ENCODE results near the gene SEMA3F. TPM values are rescaled to one million over a fixed set of nuclear protein-coding genes. Genes with fewer than 3 reads are reported as not detected.
A peak's percentile ranks its signal among the peaks of the same experiment; 100 is the strongest.

SEMA3F gene
- total RNA-seq, 6 donors from 2014 or later: 4.2 to 76.0 (median 27.5) TPM

DNA sequence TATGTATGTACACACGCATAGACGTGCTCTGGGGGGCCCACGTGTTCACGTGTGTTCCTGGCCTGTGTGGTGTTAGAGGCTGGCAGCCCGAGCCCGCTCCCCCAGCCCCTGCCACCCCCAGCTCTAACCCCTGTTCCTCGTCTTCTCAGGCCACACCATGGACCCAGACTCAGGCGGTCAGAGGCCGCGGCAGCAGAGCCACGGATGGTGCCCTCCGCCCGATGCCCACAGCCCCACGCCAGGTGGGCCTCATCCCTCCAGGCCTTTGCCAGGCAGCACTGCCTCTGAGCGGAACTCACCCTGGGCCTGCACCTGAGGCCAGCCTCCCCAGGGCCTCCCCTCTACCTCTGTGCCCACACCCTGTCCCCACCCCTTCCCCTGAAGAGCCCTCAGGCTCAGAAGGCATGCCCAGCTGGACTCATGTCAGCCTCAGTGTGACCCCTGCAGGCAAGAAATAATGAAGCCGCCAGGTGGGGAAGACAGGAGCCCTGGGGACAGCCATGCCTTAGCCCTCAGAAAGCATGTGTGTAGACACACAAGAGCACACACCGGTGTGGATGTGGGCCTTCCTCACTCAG lies 19.9 kb downstream of the SEMA3F start:
- H3K27ac ChIP-seq: peak overlapping the region in 1 of 4 donors; percentile 14
- WGBS, 2 donors: 86 to 89% methylated on average over 8 to 17 of the region's 17 CpGs
- TF ChIP-seq POLR2AphosphoS5 (IDR thresholded peaks at IDR 0.05): no peak
- peak in 2 of 6 experiments; percentile 7 to 20 for TF ChIP-seq CTCF (IDR thresholded peaks at IDR 0.05)
- ATAC-seq (ENCODE audit: low FRiP score in 2 of 2) (peak in 1 of 2 donors; percentile 56), DNase-seq (no peak)
- H3K4me1 ChIP-seq: peaks cover 21 to 47% (median 34%) of the 10 kb centered on the region in 4 donors
- H3K4me3 ChIP-seq: no peak overlapping the region
- H3K9me3 ChIP-seq: no peaks in the 10 kb centered on the region
- peaks cover 0 to 37% (median 17%) of the 10 kb centered on the region in 4 donors for H3K36me3 ChIP-seq
- H3K27me3 ChIP-seq: no peaks in the 10 kb centered on the region

GRCh38 chr3:50177346-50177745 lies 22.2 kb downstream of the SEMA3F start:
- no peak for ATAC-seq (ENCODE audit: low FRiP score in 2 of 2)
- DNase-seq: no peak
- no peak for TF ChIP-seq CTCF (IDR thresholded peaks at IDR 0.05)
- peak in 1 of 2 donors; percentile 24 for TF ChIP-seq POLR2AphosphoS5 (IDR thresholded peaks at IDR 0.05)
- no peaks in the 10 kb centered on the region for H3K27me3 ChIP-seq
- 55% methylated on average over 2 of the region's 2 CpGs; no CpG with 5 or more reads in 1 of the 2 donors for WGBS, 2 donors
- H3K9me3 ChIP-seq: no peaks in the 10 kb centered on the region
- no peak overlapping the region for H3K4me3 ChIP-seq
- peaks cover 0 to 26% (median 16%) of the 10 kb centered on the region in 4 donors for H3K4me1 ChIP-seq
- H3K27ac ChIP-seq: no peak overlapping the region
- peaks cover 0 to 50% (median 18%) of the 10 kb centered on the region in 4 donors for H3K36me3 ChIP-seq

GRCh38 chr3:50179710-50180109 lies 24.6 kb downstream of the SEMA3F start:
- peaks cover 0 to 7% (median 5%) of the 10 kb centered on the region in 4 donors for H3K4me1 ChIP-seq
- no peak overlapping the region for H3K4me3 ChIP-seq
- no peak for TF ChIP-seq POLR2A (IDR thresholded peaks at IDR 0.05)
- no peak for TF ChIP-seq POLR2AphosphoS5 (IDR thresholded peaks at IDR 0.05)
- TF ChIP-seq EP300 (IDR thresholded peaks at IDR 0.05): no peak
- TF ChIP-seq CTCF (IDR thresholded peaks at IDR 0.05): no peak
- H3K9me3 ChIP-seq: no peaks in the 10 kb centered on the region
- DNase-seq (no peak), ATAC-seq (ENCODE audit: low FRiP score in 2 of 2) (no peak)
- H3K27ac ChIP-seq: peak overlapping the region in 1 of 4 donors; percentile 17
- H3K36me3 ChIP-seq: peaks cover 0 to 62% (median 29%) of the 10 kb centered on the region in 4 donors
- 25 to 27% methylated on average over 2 of the region's 2 CpGs for WGBS, 2 donors
- no peaks in the 10 kb centered on the region for H3K27me3 ChIP-seq

DNA sequence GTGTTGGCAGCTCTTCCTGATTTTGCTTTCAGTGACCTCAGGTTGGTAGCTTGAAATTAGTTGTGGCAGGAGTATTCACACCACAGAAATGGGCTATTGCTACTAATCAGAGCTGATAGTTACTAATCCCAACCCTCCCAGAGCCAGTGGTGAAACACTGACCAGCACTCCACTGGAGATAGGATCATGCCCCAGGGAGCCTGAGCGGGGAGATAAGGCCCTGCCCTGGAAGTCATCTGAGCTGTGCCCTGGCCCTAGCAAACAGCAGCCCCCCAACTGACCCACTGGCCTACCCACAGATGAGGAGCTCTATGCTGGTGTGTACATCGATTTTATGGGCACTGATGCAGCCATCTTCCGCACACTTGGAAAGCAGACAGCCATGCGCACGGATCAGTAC lies 26.9 kb downstream of the SEMA3F start:
- ATAC-seq (ENCODE audit: low FRiP score in 2 of 2): no peak
- DNase-seq: no peak
- peaks cover 0 to 5% (median 2%) of the 10 kb centered on the region in 4 donors for H3K4me1 ChIP-seq
- H3K9me3 ChIP-seq: no peaks in the 10 kb centered on the region
- peaks cover 0 to 62% (median 29%) of the 10 kb centered on the region in 4 donors for H3K36me3 ChIP-seq
- H3K4me3 ChIP-seq: no peak overlapping the region
- TF ChIP-seq POLR2A (IDR thresholded peaks at IDR 0.05) (no peak), POLR2AphosphoS5 (IDR thresholded peaks at IDR 0.05) (no peak), CTCF (IDR thresholded peaks at IDR 0.05) (no peak), EP300 (IDR thresholded peaks at IDR 0.05) (no peak)
- H3K27ac ChIP-seq: no peak overlapping the region
- WGBS, 2 donors: 100% methylated on average over 3 to 5 of the region's 5 CpGs
- H3K27me3 ChIP-seq: no peaks in the 10 kb centered on the region

- ATAC-seq (ENCODE audit: low FRiP score in 2 of 2): no peak
- no peak for TF ChIP-seq EP300 (IDR thresholded peaks at IDR 0.05)
- no peak for TF ChIP-seq POLR2AphosphoS5 (IDR thresholded peaks at IDR 0.05)
- no peak for TF ChIP-seq POLR2A (IDR thresholded peaks at IDR 0.05)
- TF ChIP-seq CTCF (IDR thresholded peaks at IDR 0.05): no peak
- H3K4me1 ChIP-seq: no peaks in the 10 kb centered on the region
- no peaks in the 10 kb centered on the region for H3K27me3 ChIP-seq
- H3K4me3 ChIP-seq: no peak overlapping the region
- H3K36me3 ChIP-seq: peaks cover 0 to 66% (median 28%) of the 10 kb centered on the region in 4 donors
- WGBS, 2 donors: 89 to 94% methylated on average over 25 to 26 of the region's 26 CpGs
- DNase-seq: peak in 1 of 2 donors; percentile 80
- H3K27ac ChIP-seq: no peak overlapping the region
- H3K9me3 ChIP-seq: no peaks in the 10 kb centered on the region
Observed at GRCh38 chr3:50182533-50183099, 27.5 kb downstream of the SEMA3F start.

Measured in upper lobe of left lung (tissue), 6 donors.